Measurements from ENCODE around the gene MYLK3.

Gene MYLK3

DNA sequence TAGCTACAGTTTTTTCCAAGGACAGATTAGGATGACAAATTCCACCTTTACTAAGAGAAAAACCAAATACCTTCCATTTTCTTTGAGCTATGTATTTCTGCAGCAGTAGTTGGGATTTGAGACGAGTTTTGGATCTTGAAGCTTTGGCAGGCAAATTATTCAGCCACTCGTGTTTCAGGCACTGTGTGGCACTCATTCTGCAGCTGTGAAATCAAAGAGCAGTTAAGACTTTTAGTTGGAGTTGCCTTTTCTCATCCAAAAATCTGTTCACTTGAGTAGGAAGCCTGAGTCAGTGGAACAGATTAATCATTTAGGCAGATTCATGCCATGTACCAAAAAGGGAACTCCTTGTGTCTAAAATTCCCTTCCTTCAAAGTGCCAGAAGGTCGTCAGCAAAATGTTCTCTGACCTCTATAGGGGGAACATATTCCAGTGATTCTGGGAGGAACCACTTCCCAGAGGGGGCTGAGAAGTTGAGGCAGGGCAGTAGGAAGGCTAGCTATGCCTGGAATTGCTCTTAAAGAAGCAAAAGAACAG, 38.6 kb downstream of the MYLK3 start:
- TF ChIP-seq, protein P1, sequence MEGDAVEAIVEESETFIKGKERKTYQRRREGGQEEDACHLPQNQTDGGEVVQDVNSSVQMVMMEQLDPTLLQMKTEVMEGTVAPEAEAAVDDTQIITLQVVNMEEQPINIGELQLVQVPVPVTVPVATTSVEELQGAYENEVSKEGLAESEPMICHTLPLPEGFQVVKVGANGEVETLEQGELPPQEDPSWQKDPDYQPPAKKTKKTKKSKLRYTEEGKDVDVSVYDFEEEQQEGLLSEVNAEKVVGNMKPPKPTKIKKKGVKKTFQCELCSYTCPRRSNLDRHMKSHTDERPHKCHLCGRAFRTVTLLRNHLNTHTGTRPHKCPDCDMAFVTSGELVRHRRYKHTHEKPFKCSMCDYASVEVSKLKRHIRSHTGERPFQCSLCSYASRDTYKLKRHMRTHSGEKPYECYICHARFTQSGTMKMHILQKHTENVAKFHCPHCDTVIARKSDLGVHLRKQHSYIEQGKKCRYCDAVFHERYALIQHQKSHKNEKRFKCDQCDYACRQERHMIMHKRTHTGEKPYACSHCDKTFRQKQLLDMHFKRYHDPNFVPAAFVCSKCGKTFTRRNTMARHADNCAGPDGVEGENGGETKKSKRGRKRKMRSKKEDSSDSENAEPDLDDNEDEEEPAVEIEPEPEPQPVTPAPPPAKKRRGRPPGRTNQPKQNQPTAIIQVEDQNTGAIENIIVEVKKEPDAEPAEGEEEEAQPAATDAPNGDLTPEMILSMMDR (conservative IDR thresholded peaks at IDR 0.05; ENCODE audit: low read length): no peak
- DNase-seq (ENCODE audit: low read depth): no peak
- H3K4me3 ChIP-seq (ENCODE audit: low read length): no peak overlapping the region

DNA sequence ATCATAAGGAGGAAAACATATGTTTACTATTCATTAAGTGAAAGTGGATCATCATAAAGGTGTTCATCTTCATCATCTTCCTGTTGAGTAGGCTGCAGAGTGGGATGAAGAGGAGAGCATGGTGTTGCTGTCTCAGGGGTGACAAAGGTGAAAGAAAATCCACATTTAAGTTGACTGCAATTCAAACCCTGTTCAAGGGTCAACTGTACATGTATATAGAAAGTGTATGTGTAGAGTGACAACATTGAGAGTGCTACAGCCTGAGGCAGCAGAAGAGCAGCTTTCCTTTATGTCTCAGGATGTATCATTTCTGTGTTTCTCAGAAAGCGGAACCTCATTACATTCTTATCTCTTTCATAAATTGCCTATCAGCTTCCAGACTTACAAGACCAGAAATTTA, 41.5 kb downstream of the MYLK3 start:
- no peak overlapping the region for H3K4me3 ChIP-seq (ENCODE audit: low read length)
- DNase-seq (ENCODE audit: low read depth): no peak
- TF ChIP-seq, protein P1 (conservative IDR thresholded peaks at IDR 0.05; ENCODE audit: low read length): no peak

DNA sequence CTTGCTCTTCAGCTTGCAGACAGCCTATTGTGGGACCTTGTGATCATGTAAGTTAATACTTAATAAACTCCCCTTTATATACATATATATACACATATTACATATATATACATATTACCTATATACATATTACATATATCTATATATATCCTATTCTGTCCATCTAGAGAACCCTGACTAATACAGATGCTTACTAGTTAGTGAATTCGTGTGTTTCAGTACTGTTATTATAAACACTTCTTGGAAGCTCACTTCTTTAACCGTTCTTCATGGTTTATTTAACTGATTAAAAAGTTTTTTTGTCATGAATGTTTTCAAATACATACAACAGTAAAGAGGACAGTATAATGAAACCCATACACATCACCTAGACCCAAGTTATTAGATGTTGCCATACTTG, 46.1 kb downstream of the MYLK3 start:
- TF ChIP-seq, protein P1 (conservative IDR thresholded peaks at IDR 0.05; ENCODE audit: low read length): no peak
- DNase-seq (ENCODE audit: low read depth): no peak
- H3K4me3 ChIP-seq (ENCODE audit: low read length): no peak overlapping the region

DNA sequence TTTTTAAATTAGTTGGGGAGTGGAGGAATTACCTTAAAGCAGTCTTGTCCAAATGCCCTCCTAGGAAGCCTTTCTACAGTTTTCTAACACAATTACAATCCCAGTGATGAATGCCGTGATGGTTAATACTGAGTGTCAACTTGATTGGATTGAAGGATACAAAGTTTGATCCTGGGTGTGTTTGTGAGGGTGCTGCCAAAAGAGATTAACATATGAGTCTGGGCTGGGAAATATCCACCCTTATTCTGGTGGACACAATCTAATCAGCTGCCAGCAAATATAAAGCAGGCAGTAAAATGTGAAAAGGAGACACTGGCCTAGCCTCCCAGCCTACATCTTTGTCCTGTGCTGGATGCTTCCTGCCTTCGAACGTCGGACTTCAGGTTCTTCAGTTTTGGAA, 46.5 kb downstream of the MYLK3 start:
- no peak for DNase-seq (ENCODE audit: low read depth)
- TF ChIP-seq, protein P1 (conservative IDR thresholded peaks at IDR 0.05; ENCODE audit: low read length): no peak
- H3K4me3 ChIP-seq (ENCODE audit: low read length): no peak overlapping the region

DNA sequence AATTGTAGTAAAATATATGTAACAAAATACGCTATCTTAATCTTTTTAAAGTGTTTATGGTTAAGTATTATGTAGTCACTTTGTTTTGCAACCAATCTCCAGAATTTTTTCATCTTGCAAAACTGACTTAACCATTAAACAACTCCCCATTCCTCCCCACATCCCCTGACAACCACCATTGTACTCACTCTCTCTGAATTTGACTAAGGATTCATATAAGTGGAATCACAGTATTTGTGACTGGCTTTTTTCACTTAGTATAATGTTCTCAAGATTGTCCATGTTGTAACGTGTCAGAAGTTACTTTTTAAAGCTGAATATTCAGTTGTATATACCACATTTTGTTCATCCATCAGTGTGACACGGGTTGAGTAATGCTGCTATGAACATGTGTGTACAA, 48.1 kb downstream of the MYLK3 start:
- H3K4me3 ChIP-seq (ENCODE audit: low read length): no peak overlapping the region
- TF ChIP-seq, protein P1 (conservative IDR thresholded peaks at IDR 0.05; ENCODE audit: low read length): no peak
- no peak for DNase-seq (ENCODE audit: low read depth)

DNA sequence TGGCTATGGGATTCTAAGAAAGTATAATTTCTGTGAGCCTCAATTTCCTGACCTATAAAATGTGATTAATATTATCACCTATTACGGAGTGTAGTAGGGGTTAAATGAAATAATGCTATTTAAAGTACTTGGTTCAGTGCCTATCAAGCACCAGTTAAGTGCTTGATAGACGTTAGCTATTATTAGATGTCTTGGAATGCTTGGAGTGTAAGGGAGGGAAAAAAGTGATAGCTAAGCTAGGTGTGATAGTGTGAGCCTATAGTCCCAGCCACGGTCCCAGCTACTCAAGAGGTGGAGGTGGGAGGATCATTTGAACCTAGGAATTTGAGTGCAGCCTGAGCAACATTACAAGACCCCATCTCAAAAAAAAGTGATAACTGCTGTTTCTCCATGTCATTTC, 51.2 kb downstream of the MYLK3 start:
- DNase-seq (ENCODE audit: low read depth): no peak
- no peak overlapping the region for H3K4me3 ChIP-seq (ENCODE audit: low read length)
- TF ChIP-seq, protein P1 (conservative IDR thresholded peaks at IDR 0.05; ENCODE audit: low read length): no peak

DNA sequence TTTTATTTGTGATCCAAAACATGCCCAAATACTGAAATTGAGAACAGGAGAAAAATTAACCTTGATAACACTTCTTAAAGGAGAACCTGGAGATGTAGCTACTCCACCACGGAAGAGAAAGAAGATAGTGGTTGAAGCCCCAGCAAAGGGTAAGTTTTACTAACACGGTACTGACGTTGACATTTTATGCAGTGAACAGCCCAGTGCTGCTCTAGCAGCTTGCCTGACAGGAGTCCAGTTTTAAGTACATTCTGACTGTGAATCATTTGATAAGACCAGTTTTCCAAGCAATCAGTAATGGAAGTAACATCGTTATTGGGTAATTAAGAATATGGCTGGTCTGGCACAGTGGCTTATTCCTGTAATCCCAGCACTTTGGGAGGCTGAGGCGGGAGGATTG, 52.2 kb downstream of the MYLK3 start:
- DNase-seq (ENCODE audit: low read depth): no peak
- TF ChIP-seq, protein P1 (conservative IDR thresholded peaks at IDR 0.05; ENCODE audit: low read length): no peak

More for the DNA sequence above, 52.2 kb downstream of the MYLK3 start:
- no peak overlapping the region for H3K4me3 ChIP-seq (ENCODE audit: low read length)
